Vagina (tissue), 2 donors: ENCODE results near the gene DCDC2C. TPM values are rescaled to one million over a fixed set of nuclear protein-coding genes. Genes with fewer than 3 reads are reported as not detected.

ENCODE experiments used
- DNase-seq, 2 donors: peaks; one replicate each; pipeline ENCODE4 v3.0.0-alpha.2; 2017; ENCODE audit errors: extremely low spot score in 2 of 2
- H3K27ac ChIP-seq: fragments of 200-600 bp; sonication (generic); one replicate; pipeline ENCODE4 v1.5.1; 2019
- H3K27me3 ChIP-seq: fragments of 200-600 bp; sonication (generic); one replicate; pipeline ENCODE4 v1.5.1; 2019
- H3K36me3 ChIP-seq, 2 donors: fragments of 200-600 bp; sonication (generic); one replicate each; pipeline ENCODE4 v1.5.1; 2017 to 2019
- H3K4me1 ChIP-seq: fragments of 200-600 bp; sonication (generic); one replicate; pipeline ENCODE4 v1.5.1; 2019
- H3K4me3 ChIP-seq, 2 donors: fragments of 200-600 bp; sonication (generic); 1 replicate in 1 of 2; 2 replicates in 1 of 2; pipeline ENCODE4 v1.5.1; 2016 to 2019
- H3K9me3 ChIP-seq: fragments of 200-600 bp; sonication (generic); one replicate; pipeline ENCODE4 v1.5.1; 2019
- CTCF ChIP-seq, 3 experiments: fragments of 450-650 bp in 2 of 3; fragments of 200-600 bp in 1 of 3; sonication (generic) in 1 of 3; IDR thresholded peaks; one replicate each; pipeline ENCODE4 v1.5.1; 2017 to 2019; ENCODE audit warnings: antibody characterized with exemption in 3 of 3, mild to moderate bottlenecking in 2 of 3, moderate library complexity in 2 of 3
- POLR2A ChIP-seq, 2 donors: fragments of 450-650 bp; IDR thresholded peaks; one replicate each; pipeline ENCODE4 v1.6.1; 2017; ENCODE audit warnings: antibody characterized with exemption in 2 of 2, mild to moderate bottlenecking in 2 of 2, moderate library complexity in 2 of 2
- POLR2AphosphoS5 ChIP-seq, 2 donors: sonication (generic); formaldehyde crosslinking; IDR thresholded peaks; one replicate each; pipeline ENCODE4 v1.9.0; 2017; ENCODE audit warnings: antibody characterized with exemption in 2 of 2, mild to moderate bottlenecking in 2 of 2, low read depth in 1 of 2; ENCODE audit not compliant: insufficient read depth in 1 of 2
- intact Hi-C: fragments of 100-400 bp; cut with DNase I; formaldehyde crosslinking; loops from one replicate; pipeline ENCODE4 v1.15.1; 2023
- total RNA-seq: library from RNA; depleted of rRNA; stranded (reverse); fragments of >200 nt; gene quantifications from one replicate; pipeline ENCODE4 v1.2.3, GENCODE V29; 2016

The DCDC2C gene
- total RNA-seq, 1 donor from 2014 or later: not detected

GRCh38 chr2:3753561-3753960 lies 50.2 kb downstream of the DCDC2C start:
- DNase-seq: peak in 1 of 2 donors; percentile 43
- intact Hi-C loops: no loop called here
- H3K27ac ChIP-seq: no peak overlapping the region
- no peaks in the 10 kb centered on the region for H3K9me3 ChIP-seq
- no peak overlapping the region for H3K4me3 ChIP-seq
- no peaks in the 10 kb centered on the region for H3K36me3 ChIP-seq
- no peaks in the 10 kb centered on the region for H3K4me1 ChIP-seq
- TF ChIP-seq POLR2AphosphoS5 (IDR thresholded peaks at IDR 0.05; ENCODE audit: insufficient read depth in 1 of 2, low read depth in 1 of 2): no peak
- no peak for TF ChIP-seq POLR2A (IDR thresholded peaks at IDR 0.05)
- no peak for TF ChIP-seq CTCF (IDR thresholded peaks at IDR 0.05)
- H3K27me3 ChIP-seq: no peaks in the 10 kb centered on the region

- DNase-seq: no peak
- TF ChIP-seq CTCF (IDR thresholded peaks at IDR 0.05) (no peak), POLR2AphosphoS5 (IDR thresholded peaks at IDR 0.05; ENCODE audit: insufficient read depth in 1 of 2, low read depth in 1 of 2) (no peak), POLR2A (IDR thresholded peaks at IDR 0.05) (no peak)
- no peaks in the 10 kb centered on the region for H3K36me3 ChIP-seq
- no peaks in the 10 kb centered on the region for H3K27me3 ChIP-seq
- no peaks in the 10 kb centered on the region for H3K4me1 ChIP-seq
- intact Hi-C loops: no loop called here
- no peak overlapping the region for H3K27ac ChIP-seq
- no peak overlapping the region for H3K4me3 ChIP-seq
- no peaks in the 10 kb centered on the region for H3K9me3 ChIP-seq
Measured at GRCh38 chr2:3754280-3754679, 50.9 kb downstream of the DCDC2C start.

GRCh38 chr2:3754795-3755194 lies 51.4 kb downstream of the DCDC2C start:
- Histone ChIP-seq H3K36me3 (no peaks in the 10 kb centered on the region), H3K27me3 (no peaks in the 10 kb centered on the region), H3K4me3 (no peak overlapping the region), H3K9me3 (no peaks in the 10 kb centered on the region), H3K27ac (no peak overlapping the region), H3K4me1 (no peaks in the 10 kb centered on the region)
- peak in 1 of 2 donors; percentile 67 for DNase-seq
- TF ChIP-seq POLR2A (IDR thresholded peaks at IDR 0.05): no peak
- no peak for TF ChIP-seq POLR2AphosphoS5 (IDR thresholded peaks at IDR 0.05; ENCODE audit: insufficient read depth in 1 of 2, low read depth in 1 of 2)
- no peak for TF ChIP-seq CTCF (IDR thresholded peaks at IDR 0.05)
- intact Hi-C loops: no loop called here

GRCh38 chr2:3755277-3755676 lies 51.9 kb downstream of the DCDC2C start:
- TF ChIP-seq POLR2A (IDR thresholded peaks at IDR 0.05) (no peak), CTCF (IDR thresholded peaks at IDR 0.05) (no peak), POLR2AphosphoS5 (IDR thresholded peaks at IDR 0.05; ENCODE audit: insufficient read depth in 1 of 2, low read depth in 1 of 2) (no peak)
- H3K4me3 ChIP-seq: no peak overlapping the region
- H3K27me3 ChIP-seq: no peaks in the 10 kb centered on the region
- no peaks in the 10 kb centered on the region for H3K36me3 ChIP-seq
- intact Hi-C loops: no loop called here
- no peak for DNase-seq
- no peaks in the 10 kb centered on the region for H3K4me1 ChIP-seq
- H3K9me3 ChIP-seq: no peaks in the 10 kb centered on the region
- H3K27ac ChIP-seq: no peak overlapping the region

- TF ChIP-seq CTCF (IDR thresholded peaks at IDR 0.05) (no peak), POLR2AphosphoS5 (IDR thresholded peaks at IDR 0.05; ENCODE audit: insufficient read depth in 1 of 2, low read depth in 1 of 2) (no peak), POLR2A (IDR thresholded peaks at IDR 0.05) (no peak)
- Histone ChIP-seq H3K9me3 (no peaks in the 10 kb centered on the region), H3K27me3 (no peaks in the 10 kb centered on the region), H3K4me1 (no peaks in the 10 kb centered on the region), H3K27ac (no peak overlapping the region), H3K4me3 (no peak overlapping the region), H3K36me3 (no peaks in the 10 kb centered on the region)
- DNase-seq: no peak
- intact Hi-C loops: no loop called here
Measured at GRCh38 chr2:3756306-3756705, 52.9 kb downstream of the DCDC2C start.
